Breast epithelium (tissue), 3 donors: ENCODE results near the gene CAPN15.

Source experiments
- CTCF ChIP-seq, 3 donors: fragments of 450-650 bp; IDR thresholded peaks; one replicate each; pipeline ENCODE4 v1.5.1; 2016 to 2017; ENCODE audit warnings: antibody characterized with exemption in 3 of 3, mild to moderate bottlenecking in 3 of 3, moderate library complexity in 3 of 3
- POLR2A ChIP-seq: fragments of 450-650 bp; IDR thresholded peaks from one replicate; pipeline ENCODE4 v1.6.1; 2016; ENCODE audit warnings: antibody characterized with exemption, mild to moderate bottlenecking, moderate library complexity

- TF ChIP-seq CTCF (IDR thresholded peaks at IDR 0.05): no peak
- TF ChIP-seq POLR2A: no peak
These were observed 42.1 kb downstream of the CAPN15 start, which contains the start of gene PIGQ for GRCh38 chr16:569445-570254.
